Psoas muscle (tissue), 8 donors: ENCODE data around the gene HNRNPL. TPM values are rescaled to one million over a fixed set of nuclear protein-coding genes. Genes with fewer than 3 reads are reported as not detected.
"Not testable (repeated sequence)": the region's sequence is repeated elsewhere in the genome, so short reads cannot be mapped to it uniquely, and the experiment has no call there.

Source experiments
- ATAC-seq, 4 donors: fragments of 200-7000 bp; cut with Tn5 transposase; one replicate each; pipeline ENCODE4 v1.9.1; 2020; ENCODE audit warnings: moderate library complexity in 3 of 4, mild to moderate bottlenecking in 2 of 4
- DNase-seq, 2 donors: peaks; one replicate each; pipeline ENCODE4 v3.0.0-alpha.2; 2020
- H3K27ac ChIP-seq: fragments of 200-600 bp; one replicate; pipeline ENCODE4 v1.8.0; 2022
- H3K27me3 ChIP-seq, 3 donors: fragments of 200-600 bp in 1 of 3; one replicate each; pipeline versions ENCODE4 v1.6.1 to v1.8.0; 2013 to 2022; ENCODE audit warnings: low read length in 2 of 3, mild to moderate bottlenecking in 2 of 3, moderate library complexity in 1 of 3; ENCODE audit not compliant: insufficient read depth in 3 of 3
- H3K36me3 ChIP-seq, 2 donors: fragments of 200-600 bp in 1 of 2; one replicate each; pipeline versions ENCODE4 v1.6.1 to v1.8.0; 2013 to 2022; ENCODE audit warnings: low read depth in 1 of 2, mild to moderate bottlenecking in 1 of 2, moderate library complexity in 1 of 2; ENCODE audit not compliant: insufficient read depth in 1 of 2
- H3K4me1 ChIP-seq: fragments of 200-600 bp; one replicate; pipeline ENCODE4 v1.8.0; 2022
- H3K4me3 ChIP-seq: fragments of 200-600 bp; one replicate; pipeline ENCODE4 v1.8.0; 2022; ENCODE audit warnings: mild to moderate bottlenecking
- H3K9me3 ChIP-seq: fragments of 200-600 bp; one replicate; pipeline ENCODE4 v1.8.0; 2022
- WGBS, 3 donors: extraction: QIAGEN DNeasy Blood & Tissue Kit; methylation state at CpG; one replicate each; pipeline versions ENCODE4 v1.1.6 to v1.1.7; 2013; 5-methylcytosine and 5-hydroxymethylcytosine counted together
- intact Hi-C, 2 donors: fragments of 100-400 bp; cut with DNase I; formaldehyde crosslinking; loops; one replicate each; pipeline versions ENCODE4 v1.11.0 to v1.14.2; 2022
- polyA plus RNA-seq, 3 donors: library from polyadenylated mRNA; stranded (reverse); fragments of 200-250 nt; gene quantifications; one replicate each; pipeline ENCODE4 v1.2.3, GENCODE V29; 2013
- total RNA-seq, 4 donors: library from RNA; stranded (reverse); fragmentation: NEBNext Ultra II Directional in 2 of 4; extraction: Animal tissue kit (Norgen Biotek cat#: 25700) in 2 of 4; gene quantifications; one replicate each; pipeline versions ENCODE4 v1.2.1 to v1.2.4, GENCODE V29; 2021 to 2023
- TF ChIP-seq, protein P1 (sequence below): fragments of 200-600 bp; IDR thresholded peaks from one replicate; pipeline ENCODE4 v1.8.0; 2022; ENCODE audit warnings: antibody characterized with exemption
- donor health status: healthy with polysubstance abuse.
- donor health status: DM: no; HTN: no; CAD: no; lungs with moderate emphysema.
- donor health status: Bipolar disorder and iron deficiency.
- donor health status: healthy.
- donor health status: DM: yes; HTN: yes; CAD: no.
- donor health status: DM: no; HTN: no; CAD: no.
- donor health status: DM: no; HTN: no; CAD: no.
- donor health status: DM: yes; HTN: yes; CAD: no.

Gene HNRNPL
- total and polyA plus RNA-seq, 7 donors, result 109 to 229 (median 191) TPM

DNA sequence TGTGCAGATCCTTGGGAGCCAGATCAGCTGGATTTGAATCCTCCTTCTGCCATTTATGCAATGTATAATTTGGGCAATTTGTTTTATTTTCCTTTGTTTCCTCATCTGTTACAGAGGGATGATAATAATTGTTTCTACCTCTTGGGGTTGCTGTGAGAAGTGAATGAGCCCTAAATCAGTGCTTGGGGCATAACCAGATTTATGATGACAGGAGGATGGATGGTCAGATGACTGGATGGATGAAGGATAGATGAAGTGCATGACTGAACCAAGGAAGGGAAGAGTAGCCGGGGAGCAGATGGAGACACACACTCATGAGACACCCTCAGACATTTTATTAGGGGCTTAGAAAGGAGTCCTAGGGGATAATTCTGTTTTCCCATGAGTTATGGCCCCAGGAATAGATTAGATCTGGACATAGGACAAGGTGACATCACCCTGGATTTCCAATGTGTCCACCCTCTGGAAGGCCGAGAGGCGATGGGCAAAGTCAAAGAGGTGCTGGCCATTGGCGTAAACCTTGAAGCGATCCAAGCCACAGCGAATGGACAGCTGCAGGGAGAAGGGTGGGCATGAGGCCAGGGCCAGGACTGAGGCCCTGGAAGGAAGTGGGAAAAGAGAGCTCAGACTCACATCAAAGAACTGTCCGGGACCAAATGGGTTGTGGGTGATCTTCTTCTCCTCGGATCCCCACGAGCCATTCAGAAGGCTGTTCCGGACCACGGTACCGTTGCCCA is 48.3 kb downstream of the HNRNPL start:
- TF ChIP-seq, protein P1, sequence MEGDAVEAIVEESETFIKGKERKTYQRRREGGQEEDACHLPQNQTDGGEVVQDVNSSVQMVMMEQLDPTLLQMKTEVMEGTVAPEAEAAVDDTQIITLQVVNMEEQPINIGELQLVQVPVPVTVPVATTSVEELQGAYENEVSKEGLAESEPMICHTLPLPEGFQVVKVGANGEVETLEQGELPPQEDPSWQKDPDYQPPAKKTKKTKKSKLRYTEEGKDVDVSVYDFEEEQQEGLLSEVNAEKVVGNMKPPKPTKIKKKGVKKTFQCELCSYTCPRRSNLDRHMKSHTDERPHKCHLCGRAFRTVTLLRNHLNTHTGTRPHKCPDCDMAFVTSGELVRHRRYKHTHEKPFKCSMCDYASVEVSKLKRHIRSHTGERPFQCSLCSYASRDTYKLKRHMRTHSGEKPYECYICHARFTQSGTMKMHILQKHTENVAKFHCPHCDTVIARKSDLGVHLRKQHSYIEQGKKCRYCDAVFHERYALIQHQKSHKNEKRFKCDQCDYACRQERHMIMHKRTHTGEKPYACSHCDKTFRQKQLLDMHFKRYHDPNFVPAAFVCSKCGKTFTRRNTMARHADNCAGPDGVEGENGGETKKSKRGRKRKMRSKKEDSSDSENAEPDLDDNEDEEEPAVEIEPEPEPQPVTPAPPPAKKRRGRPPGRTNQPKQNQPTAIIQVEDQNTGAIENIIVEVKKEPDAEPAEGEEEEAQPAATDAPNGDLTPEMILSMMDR, result no peak
- H3K4me3 ChIP-seq, result no peak overlapping the region
- peaks cover 0 to 3% of the 10 kb centered on the region in 2 donors for H3K36me3 ChIP-seq
- DNase-seq (peak in 1 of 2 donors; percentile 28), ATAC-seq (peak in 2 of 4 donors; percentile 38 to 48)
- H3K4me1 ChIP-seq, result no peaks in the 10 kb centered on the region
- H3K9me3 ChIP-seq, result no peaks in the 10 kb centered on the region
- H3K27ac ChIP-seq, result no peak overlapping the region
- 58 to 74% (median 58%) methylated on average over 12 of the region's 12 CpGs for WGBS, 3 donors
- H3K27me3 ChIP-seq, result no peaks in the 10 kb centered on the region
- intact Hi-C loops, result no loop called here

DNA sequence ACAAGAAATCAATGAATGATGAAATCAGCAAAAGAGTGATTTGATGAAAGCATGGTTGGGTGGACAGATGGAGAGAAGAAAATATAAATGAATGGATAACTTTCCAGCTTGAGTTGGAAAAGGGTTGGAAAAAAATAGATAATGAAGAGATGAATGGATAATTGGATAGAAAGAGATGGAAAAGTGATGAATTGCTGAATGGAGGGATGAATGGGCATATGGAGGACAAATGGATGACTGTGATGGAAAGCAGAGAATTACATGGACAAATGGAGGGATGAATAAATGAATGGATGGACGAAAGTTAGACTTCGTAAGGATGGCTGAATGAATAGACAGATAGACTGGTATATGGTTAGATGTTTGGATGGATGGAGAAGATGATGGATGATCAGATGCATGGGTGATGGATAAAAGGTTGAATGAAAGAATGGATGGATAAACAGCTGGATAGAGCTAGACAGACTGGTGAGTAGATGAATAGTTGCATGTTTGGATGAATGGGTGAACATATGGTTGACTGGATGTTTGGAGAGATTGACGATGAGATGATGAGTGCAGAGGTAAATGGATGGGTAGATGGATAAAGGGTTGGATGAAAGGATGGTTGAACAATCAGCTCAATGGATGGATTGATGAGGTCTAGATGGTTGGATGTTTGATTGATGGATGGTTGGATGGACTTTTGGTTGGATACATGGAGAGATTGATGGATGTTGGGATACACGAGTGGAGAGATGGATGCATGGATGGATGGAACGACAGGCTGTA is 49.0 kb downstream of the HNRNPL start:
- TF ChIP-seq, protein P1, result no peak
- Histone ChIP-seq H3K4me3 (no peak overlapping the region), H3K36me3 (peaks cover 0 to 3% of the 10 kb centered on the region in 2 donors), H3K27ac (no peak overlapping the region), H3K4me1 (no peaks in the 10 kb centered on the region), H3K27me3 (no peaks in the 10 kb centered on the region), H3K9me3 (no peaks in the 10 kb centered on the region)
- no peak for ATAC-seq
- no peak for DNase-seq
- 93 to 95% (median 93%) methylated on average over 5 of the region's 5 CpGs for WGBS, 3 donors
- intact Hi-C loops, result no loop called here

DNA sequence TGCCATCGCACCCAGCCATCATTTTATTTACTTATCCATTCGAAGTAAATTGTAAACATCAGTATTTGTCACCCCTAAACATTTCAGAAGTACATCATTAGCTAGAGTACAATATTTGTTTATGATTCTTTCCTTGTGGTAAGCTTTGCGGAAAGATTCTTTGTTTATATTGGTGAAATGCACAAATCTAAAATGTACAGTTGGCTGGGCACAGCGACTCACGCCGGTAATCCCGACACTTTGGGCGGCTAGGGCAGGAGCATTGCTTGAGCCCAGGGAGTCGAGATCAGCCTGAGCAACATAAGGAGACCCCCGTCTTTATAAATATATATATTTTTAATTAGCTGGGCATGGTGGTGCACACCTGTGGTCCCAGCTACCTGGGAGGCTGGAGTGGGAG is 50.7 kb downstream of the HNRNPL start:
- Histone ChIP-seq H3K4me3 (no peak overlapping the region), H3K9me3 (no peaks in the 10 kb centered on the region), H3K36me3 (peaks cover 0 to 3% of the 10 kb centered on the region in 2 donors), H3K27ac (no peak overlapping the region), H3K4me1 (no peaks in the 10 kb centered on the region), H3K27me3 (no peaks in the 10 kb centered on the region)
- TF ChIP-seq, protein P1, result no peak
- no peak for ATAC-seq
- peak in 1 of 2 donors; percentile 5 for DNase-seq
- 93 to 94% (median 94%) methylated on average over 10 of the region's 10 CpGs for whole genome bisulfite sequencing, 3 donors
- intact Hi-C loops, result no loop called here

DNA sequence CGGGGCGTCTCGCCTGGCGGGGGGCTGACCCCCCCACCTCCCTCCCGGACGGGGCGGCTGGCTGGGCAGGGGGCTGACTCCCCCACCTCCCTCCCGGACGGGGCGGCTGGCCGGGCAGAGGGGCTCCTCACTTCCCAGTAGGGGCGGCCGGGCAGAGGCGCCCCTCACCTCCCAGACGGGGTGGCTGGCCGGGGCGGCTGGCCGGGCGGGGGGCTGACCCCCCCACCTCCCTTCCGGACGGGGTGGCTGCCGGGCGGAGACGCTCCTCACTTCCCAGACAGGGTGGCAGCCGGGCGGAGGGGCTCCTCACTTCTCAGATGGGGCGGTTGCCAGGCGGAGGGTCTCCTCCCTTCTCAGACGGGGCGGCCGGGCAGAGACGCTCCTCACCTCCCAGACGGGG is 52.0 kb downstream of the HNRNPL start:
- intact Hi-C loops, H3K36me3 ChIP-seq, H3K4me3 ChIP-seq, H3K27me3 ChIP-seq, ATAC-seq, H3K27ac ChIP-seq, H3K9me3 ChIP-seq, H3K4me1 ChIP-seq: not testable (repeated sequence)
- 88 to 93% (median 92%) methylated on average over 2 to 26 of the region's 33 CpGs for WGBS, 3 donors
- peak in 1 of 2 donors; percentile 39 for DNase-seq

DNA sequence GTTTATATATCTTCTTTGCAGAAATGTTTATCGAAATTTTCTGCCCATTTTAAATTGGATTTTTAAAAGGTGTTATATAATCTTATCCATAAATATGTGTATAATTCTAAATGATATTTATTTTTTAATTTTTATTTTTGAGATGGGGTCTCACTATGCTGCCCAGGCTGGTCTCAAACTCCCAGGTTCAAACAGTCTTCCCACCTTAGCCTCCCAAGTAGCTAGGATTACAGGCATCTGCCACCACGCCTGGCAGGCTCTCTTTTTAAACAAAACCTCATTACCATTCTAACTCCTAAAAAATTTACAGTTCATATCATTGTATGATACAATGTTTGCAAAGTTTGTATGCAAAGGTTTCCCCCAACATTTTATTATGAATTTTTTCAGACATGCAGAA is 53.6 kb downstream of the HNRNPL start:
- intact Hi-C loops, result no loop called here
- Histone ChIP-seq H3K4me1 (no peaks in the 10 kb centered on the region), H3K9me3 (no peaks in the 10 kb centered on the region), H3K27me3 (no peaks in the 10 kb centered on the region), H3K4me3 (no peak overlapping the region), H3K36me3 (no peaks in the 10 kb centered on the region), H3K27ac (no peak overlapping the region)
- DNase-seq (no peak), ATAC-seq (no peak)
- WGBS, 3 donors, result 63 to 83% (median 72%) methylated on average over 2 of the region's 2 CpGs
- TF ChIP-seq, protein P1, result no peak
